Omental fat pad (tissue), 4 donors: Measurements from ENCODE around the gene DUSP5. TPM values are rescaled to one million over a fixed set of nuclear protein-coding genes. Genes with fewer than 3 reads are reported as not detected.

Experiments
- ATAC-seq: fragments of 150-250 bp; one replicate; pipeline ENCODE4 v1.9.1; 2016; ENCODE audit warnings: mild to moderate bottlenecking, moderate library complexity; ENCODE audit not compliant: low FRiP score
- DNase-seq: peaks from one replicate; pipeline ENCODE4 v3.0.0-alpha.2; 2019; ENCODE audit warnings: low spot score
- total RNA-seq, 4 donors: library from RNA; depleted of rRNA; stranded (reverse); fragments of >200 nt; gene quantifications; one replicate each; pipeline ENCODE4 v1.1.0, GENCODE V29; 2016
- TF ChIP-seq, protein P1 (sequence below), 3 donors: fragments of 450-650 bp; IDR thresholded peaks; one replicate each; pipeline ENCODE4 v1.5.1; 2016 to 2017; ENCODE audit warnings: antibody characterized with exemption in 3 of 3, mild to moderate bottlenecking in 3 of 3, moderate library complexity in 2 of 3

Gene DUSP5
- total RNA-seq, 4 donors from 2014 or later = 9.2 to 71.4 (median 41.4) TPM

DNA sequence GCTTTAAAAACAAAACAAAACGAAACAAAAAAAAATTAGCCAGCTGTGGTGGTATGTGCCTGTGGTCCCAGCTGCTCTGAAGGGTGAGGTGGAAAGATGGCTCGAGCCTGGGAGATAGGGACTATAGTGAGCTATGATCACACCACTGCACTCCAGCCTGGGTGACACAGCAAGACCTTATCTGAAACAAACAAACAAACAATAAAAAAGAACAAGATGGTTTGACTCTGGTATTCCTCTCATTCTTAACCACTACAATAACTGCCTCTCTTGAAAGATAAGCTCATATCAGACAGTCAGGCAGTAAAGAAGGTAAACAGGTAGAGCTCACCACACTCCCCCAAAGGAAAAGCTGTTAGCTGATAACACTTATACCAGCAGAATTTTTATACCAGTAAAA, 14.1 kb upstream of the DUSP5 start:
- ATAC-seq (no peak), DNase-seq (no peak)
- TF ChIP-seq, protein P1, sequence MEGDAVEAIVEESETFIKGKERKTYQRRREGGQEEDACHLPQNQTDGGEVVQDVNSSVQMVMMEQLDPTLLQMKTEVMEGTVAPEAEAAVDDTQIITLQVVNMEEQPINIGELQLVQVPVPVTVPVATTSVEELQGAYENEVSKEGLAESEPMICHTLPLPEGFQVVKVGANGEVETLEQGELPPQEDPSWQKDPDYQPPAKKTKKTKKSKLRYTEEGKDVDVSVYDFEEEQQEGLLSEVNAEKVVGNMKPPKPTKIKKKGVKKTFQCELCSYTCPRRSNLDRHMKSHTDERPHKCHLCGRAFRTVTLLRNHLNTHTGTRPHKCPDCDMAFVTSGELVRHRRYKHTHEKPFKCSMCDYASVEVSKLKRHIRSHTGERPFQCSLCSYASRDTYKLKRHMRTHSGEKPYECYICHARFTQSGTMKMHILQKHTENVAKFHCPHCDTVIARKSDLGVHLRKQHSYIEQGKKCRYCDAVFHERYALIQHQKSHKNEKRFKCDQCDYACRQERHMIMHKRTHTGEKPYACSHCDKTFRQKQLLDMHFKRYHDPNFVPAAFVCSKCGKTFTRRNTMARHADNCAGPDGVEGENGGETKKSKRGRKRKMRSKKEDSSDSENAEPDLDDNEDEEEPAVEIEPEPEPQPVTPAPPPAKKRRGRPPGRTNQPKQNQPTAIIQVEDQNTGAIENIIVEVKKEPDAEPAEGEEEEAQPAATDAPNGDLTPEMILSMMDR (IDR thresholded peaks at IDR 0.05) = no peak

DNA sequence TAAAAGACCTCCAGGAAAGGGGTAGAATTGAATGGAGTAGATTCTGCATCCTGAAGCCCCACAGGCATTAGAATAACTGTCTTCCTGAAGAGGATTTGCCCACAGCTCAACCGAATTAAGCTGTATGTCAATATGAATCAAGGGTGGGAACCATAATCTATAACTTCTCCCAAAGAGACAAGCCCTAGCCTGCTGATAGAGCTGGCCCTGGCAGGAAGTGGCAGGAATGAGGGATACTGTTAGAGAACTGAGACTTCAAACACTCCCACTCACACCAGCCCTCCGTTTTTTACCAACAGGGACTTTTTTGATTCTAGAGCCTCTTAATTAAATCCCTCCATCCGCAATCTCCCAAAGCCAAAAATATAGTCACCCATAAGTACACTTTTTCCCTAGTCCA, 12.2 kb upstream of the DUSP5 start:
- ATAC-seq (no peak), DNase-seq (no peak)
- TF ChIP-seq, protein P1 (IDR thresholded peaks at IDR 0.05) = no peak

DNA sequence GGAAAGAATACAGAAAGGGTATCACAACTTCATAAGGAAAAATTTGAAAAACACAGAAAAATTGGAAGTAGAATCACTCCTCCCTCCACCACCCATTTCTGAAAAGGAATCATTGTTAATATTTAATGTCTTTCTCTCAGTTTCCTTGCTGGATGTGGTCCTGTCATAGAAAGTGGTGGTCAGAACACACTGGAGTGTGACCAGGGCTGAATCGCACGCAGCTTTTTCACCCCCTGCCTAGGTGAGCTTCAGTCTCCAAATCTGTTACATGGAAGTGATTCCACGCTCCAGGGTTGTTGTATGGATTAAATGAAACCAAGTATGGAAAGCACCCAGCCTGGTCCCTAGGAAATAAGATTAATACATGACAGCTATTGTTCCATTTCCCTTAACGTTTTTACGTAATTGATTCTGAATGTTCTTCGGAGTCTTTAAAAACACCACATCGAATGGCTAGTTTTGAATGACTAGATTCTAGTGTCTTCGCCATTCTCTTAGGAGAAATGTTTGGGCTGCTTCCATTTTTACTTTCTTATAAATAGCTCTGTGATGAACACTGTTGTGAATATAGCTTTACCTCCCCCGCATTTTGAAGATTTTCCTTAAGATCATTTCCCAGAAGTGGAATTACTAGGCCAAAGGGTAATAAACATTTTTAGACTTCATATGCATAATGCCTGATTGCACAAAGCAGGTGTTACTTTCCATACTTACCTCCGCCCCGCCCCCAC, 10.9 kb upstream of the DUSP5 start:
- peak; percentile 40 for ATAC-seq

DNA sequence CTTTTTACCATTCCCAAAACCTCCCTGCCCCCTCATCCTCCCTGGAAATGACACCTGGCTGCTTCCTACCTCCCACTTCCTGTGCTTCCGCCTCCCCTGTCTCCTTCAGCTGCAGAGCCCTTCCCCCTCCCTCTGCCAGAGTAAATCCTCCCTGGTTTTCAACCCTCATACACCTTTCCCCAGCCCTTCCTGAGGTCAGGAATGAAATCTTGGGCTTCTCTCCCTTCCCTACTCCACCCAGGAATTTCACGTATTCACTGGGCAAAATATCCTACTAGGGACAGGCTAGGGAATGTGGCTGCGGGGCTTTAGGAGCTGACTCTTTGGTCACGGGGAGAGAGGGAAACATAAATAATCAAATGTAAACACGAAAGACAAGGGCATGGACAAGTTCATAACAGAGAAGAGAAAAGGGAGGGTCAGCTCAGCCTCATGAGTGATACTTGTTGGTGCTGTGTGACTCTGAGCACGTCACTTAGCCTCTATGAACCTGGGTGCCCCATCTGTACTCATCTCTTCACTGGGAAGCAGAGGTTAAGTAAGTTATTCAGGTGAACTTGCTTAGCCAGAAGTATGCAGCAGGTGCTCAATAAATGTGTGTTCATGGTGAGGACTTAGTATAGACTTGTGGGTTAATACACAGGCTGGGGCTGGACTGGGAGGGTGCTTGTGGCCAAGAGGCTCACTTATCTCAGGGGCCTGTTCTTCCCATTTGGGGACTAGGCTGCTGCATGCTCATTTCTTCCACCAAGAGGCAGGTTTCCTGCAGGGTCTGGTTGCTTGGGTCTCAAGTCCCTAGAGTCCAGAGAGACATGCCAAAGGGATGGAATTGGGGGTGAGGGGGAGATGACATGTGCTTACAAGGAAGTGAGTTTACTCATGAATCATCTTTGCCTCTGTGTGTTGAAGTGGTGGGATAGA, 10.0 kb upstream of the DUSP5 start:
- peak; percentile 51 for ATAC-seq
- TF ChIP-seq, protein P1 (IDR thresholded peaks at IDR 0.05) = no peak
- no peak for DNase-seq

More for the DNA sequence above, 10.9 kb upstream of the DUSP5 start:
- DNase-seq = no peak
- TF ChIP-seq, protein P1 (IDR thresholded peaks at IDR 0.05) = no peak

DNA sequence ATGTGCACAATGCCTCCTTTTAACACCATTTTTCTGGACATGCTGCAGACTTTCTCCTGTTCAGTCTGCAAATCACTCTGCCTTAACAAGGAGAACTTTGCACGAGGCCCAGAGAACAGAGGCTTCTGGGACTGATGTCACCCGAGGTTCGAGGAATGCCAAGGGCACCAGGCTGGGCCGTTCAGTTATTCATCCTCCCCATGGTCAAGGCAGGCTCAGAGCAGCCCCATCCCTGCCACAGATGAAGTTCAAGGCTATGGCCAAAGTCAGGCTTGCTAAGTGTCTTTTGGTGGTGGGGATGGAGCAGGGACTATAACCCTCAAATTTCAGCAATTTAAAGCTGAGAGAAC, 9.4 kb upstream of the DUSP5 start:
- ATAC-seq (no peak), DNase-seq (no peak)
- TF ChIP-seq, protein P1 (IDR thresholded peaks at IDR 0.05) = no peak

DNA sequence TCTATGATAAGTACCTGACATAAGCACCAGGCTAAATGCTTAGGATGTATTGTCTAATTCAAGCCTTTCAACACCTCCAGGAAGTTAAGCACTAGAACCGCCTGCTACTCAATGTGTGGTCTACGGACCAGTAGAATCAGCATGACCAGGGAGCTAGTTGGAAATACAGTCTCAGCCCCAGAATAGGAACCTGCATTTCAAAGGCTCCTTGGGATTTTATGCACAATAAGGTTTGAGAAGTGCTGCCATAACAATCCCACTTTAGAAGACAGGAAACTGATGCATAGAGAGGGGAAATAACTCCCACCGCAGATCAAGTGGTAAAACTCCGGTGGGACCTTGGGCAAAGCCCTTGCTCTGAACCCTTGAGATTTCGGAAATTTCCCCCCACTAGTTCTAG, 8.8 kb upstream of the DUSP5 start:
- no peak for DNase-seq
- no peak for ATAC-seq
- TF ChIP-seq, protein P1 (IDR thresholded peaks at IDR 0.05) = no peak
